ENCODE measurements around the gene PRELID3B. TPM values are rescaled to one million over a fixed set of nuclear protein-coding genes. Genes with fewer than 3 reads are reported as not detected.

The PRELID3B gene
- total RNA-seq, 1 experiment from 2014 or later, result 181 TPM

DNA sequence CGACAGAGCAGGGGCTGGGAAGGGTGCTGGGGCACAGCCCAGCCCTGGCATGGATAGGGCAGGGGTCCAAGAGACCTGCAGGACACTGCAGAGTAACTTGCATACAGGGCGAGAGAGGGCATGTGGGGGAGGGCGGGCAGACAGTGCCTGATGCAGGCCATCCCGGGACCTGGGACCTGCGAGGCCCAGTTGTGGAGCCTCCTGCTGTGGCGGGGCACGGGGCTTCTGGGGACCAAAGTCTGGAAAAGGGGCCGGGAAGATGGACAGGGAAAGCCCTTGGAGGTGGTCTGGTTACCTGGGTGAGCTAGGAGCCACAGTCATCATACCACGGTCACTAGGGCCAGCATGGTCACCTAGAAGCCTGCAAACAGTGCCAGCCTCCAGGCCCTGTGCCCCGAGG lies 23.8 kb downstream of the PRELID3B start:
- intact Hi-C loops (cut with micrococcal nuclease), result no loop called here
- DNase-seq (no peak), ATAC-seq (no peak)
- H2AFZ ChIP-seq (ENCODE audit: low read length), result no peak overlapping the region
- ChIA-PET POLR2A (ENCODE audit: unreplicated experiment) (no interaction called here), CTCF (no interaction called here)
- H3K4me2 ChIP-seq (ENCODE audit: low read length), result no peak overlapping the region
- H3K9ac ChIP-seq (ENCODE audit: low read length), result no peak overlapping the region
- H4K20me1 ChIP-seq (ENCODE audit: low read length), result no peaks in the 10 kb centered on the region
- H3K27ac ChIP-seq (ENCODE audit: low read length), result no peak overlapping the region
- H3K27me3 ChIP-seq (ENCODE audit: low read length), result no peaks in the 10 kb centered on the region
- no TSS peak for BruUV-seq (replicated peaks)
- H3K4me1 ChIP-seq (ENCODE audit: insufficient read depth, low read length), result peaks cover 17% of the 10 kb centered on the region
- no peaks in the 10 kb centered on the region for H3K9me3 ChIP-seq (ENCODE audit: low read length)
- no peaks in the 10 kb centered on the region for H3F3A ChIP-seq (ENCODE audit: low read length, unreplicated experiment)
- no peaks in the 10 kb centered on the region for H3K79me2 ChIP-seq (ENCODE audit: low read length)
- no peak overlapping the region for H3K4me3 ChIP-seq (ENCODE audit: low read length)
- TF ChIP-seq EZH2phosphoT487 (IDR thresholded peaks at IDR 0.05; ENCODE audit: borderline replicate concordance, low read length) (no peak), EZH2 (IDR thresholded peaks at IDR 0.05; ENCODE audit: low read length, unreplicated experiment) (no peak)
- H3K36me3 ChIP-seq (ENCODE audit: low read depth, low read length), result peaks cover 5% of the 10 kb centered on the region; the same call in 1 of the 2 replicates
- H3K9me2 ChIP-seq (replicated peaks; ENCODE audit: low read length), result no peaks in the 10 kb centered on the region

DNA sequence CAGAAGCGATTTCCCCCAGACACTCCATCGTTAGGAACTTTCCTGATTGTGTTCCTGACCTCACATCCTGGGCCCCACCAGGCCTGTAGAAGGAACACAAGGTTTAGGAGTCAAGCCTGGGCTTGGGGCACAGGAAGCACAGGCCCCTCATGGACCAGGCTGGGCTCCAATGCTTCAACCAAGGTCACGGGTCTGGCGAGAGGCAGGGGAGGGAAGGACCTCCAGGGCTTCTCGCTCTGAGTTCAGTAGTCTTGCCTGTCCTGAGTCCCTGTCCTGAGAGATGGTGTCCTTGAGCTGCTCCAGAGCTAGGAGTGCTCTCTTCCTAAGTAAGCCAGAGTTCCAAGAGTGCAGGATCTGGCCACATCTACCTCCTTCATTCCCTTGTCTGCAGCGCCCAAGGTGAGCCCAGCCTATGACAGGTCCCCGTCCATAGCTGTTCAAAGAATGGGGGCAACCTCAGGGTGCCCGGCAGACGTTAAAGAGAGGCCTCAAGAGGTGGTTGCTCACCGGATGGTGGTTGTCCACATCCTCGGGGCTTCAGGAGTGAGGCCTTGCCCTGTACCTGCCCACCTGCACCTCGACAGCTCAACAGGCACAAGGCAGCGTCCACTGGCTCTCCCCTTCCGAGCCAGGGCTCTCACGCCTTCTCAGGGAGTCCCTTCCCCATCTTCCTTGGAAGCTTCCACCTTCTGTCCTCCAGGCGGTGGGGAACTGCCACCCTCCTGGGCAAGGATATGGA lies 24.9 kb downstream of the PRELID3B start:
- CTCF ChIA-PET, result interaction anchor here (0.6 kb wide), 1 partner anchor 15 kb away, joined by 3 read pairs; the partner anchor contains the start of gene ATP5F1E
- H3K27ac ChIP-seq (ENCODE audit: low read length), result no peak overlapping the region
- no peaks in the 10 kb centered on the region for H3K9me3 ChIP-seq (ENCODE audit: low read length)
- no peak overlapping the region for H3K4me2 ChIP-seq (ENCODE audit: low read length)
- H3F3A ChIP-seq (ENCODE audit: low read length, unreplicated experiment), result no peaks in the 10 kb centered on the region
- intact Hi-C loops (cut with micrococcal nuclease), result no loop called here
- H3K36me3 ChIP-seq (ENCODE audit: low read depth, low read length), result no peaks in the 10 kb centered on the region
- H3K79me2 ChIP-seq (ENCODE audit: low read length), result no peaks in the 10 kb centered on the region
- no TSS peak for BruUV-seq (replicated peaks)
- no peak overlapping the region for H2AFZ ChIP-seq (ENCODE audit: low read length)
- POLR2A ChIA-PET (ENCODE audit: unreplicated experiment), result interaction anchor here (0.6 kb wide), 1 partner anchor 14 kb away, joined by 3 read pairs; the partner anchor contains the start of gene ATP5F1E
- no peaks in the 10 kb centered on the region for H3K9me2 ChIP-seq (replicated peaks; ENCODE audit: low read length)
- no peaks in the 10 kb centered on the region for H4K20me1 ChIP-seq (ENCODE audit: low read length)
- H3K9ac ChIP-seq (ENCODE audit: low read length), result no peak overlapping the region
- no peak overlapping the region for H3K4me3 ChIP-seq (ENCODE audit: low read length)
- TF ChIP-seq, protein P1, sequence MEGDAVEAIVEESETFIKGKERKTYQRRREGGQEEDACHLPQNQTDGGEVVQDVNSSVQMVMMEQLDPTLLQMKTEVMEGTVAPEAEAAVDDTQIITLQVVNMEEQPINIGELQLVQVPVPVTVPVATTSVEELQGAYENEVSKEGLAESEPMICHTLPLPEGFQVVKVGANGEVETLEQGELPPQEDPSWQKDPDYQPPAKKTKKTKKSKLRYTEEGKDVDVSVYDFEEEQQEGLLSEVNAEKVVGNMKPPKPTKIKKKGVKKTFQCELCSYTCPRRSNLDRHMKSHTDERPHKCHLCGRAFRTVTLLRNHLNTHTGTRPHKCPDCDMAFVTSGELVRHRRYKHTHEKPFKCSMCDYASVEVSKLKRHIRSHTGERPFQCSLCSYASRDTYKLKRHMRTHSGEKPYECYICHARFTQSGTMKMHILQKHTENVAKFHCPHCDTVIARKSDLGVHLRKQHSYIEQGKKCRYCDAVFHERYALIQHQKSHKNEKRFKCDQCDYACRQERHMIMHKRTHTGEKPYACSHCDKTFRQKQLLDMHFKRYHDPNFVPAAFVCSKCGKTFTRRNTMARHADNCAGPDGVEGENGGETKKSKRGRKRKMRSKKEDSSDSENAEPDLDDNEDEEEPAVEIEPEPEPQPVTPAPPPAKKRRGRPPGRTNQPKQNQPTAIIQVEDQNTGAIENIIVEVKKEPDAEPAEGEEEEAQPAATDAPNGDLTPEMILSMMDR (conservative IDR thresholded peaks at IDR 0.05; ENCODE audit: low read depth, low read length), result no peak
- TF ChIP-seq EZH2phosphoT487 (IDR thresholded peaks at IDR 0.05; ENCODE audit: borderline replicate concordance, low read length) (no peak), EZH2 (IDR thresholded peaks at IDR 0.05; ENCODE audit: low read length, unreplicated experiment) (no peak)
- peaks cover 17% of the 10 kb centered on the region for H3K4me1 ChIP-seq (ENCODE audit: insufficient read depth, low read length)
- no peaks in the 10 kb centered on the region for H3K27me3 ChIP-seq (ENCODE audit: low read length)
- ATAC-seq, result no peak
- DNase-seq, result no peak

DNA sequence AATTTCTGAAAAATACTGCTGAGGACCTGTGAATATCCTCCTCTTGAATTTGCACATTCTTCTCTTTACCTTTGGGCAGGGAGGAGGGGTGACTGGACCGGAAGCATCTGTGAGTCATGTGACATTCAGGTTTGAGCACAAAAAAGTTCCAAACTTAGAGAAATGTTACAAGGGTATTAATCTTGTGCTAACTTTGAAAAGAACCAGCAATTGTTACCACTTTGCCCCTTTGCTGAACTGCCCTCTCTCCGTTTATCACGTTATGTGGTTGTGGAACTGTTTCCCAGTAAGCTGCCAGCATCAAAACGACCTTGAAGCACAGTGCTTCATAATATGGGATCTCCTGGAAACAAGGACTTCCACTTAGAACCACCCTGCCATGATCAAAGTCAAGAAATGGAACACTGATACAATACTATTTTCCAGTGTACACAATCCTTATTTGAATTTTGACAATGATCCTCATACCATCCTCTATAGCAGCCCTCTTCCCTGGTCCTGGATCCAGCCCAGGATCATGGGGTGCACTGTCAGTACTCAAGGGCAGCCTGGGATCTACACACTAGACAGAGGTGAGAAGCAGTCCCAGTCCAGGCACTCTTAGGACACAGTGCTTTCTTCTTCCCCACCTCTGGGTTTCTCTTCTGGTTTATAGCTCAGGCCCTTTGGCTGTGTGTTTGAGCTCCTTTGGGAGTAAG lies 25.6 kb downstream of the PRELID3B start:
- Histone ChIP-seq H3K9me3 (ENCODE audit: low read length) (no peaks in the 10 kb centered on the region), H3K4me2 (ENCODE audit: low read length) (0 out of 2 replicates have a peak overlapping the region, but pooled peaks have one; percentile 1), H3K4me3 (ENCODE audit: low read length) (no peak overlapping the region), H2AFZ (ENCODE audit: low read length) (no peak overlapping the region), H3K36me3 (ENCODE audit: low read depth, low read length) (no peaks in the 10 kb centered on the region), H3K27ac (ENCODE audit: low read length) (no peak overlapping the region), H3K79me2 (ENCODE audit: low read length) (no peaks in the 10 kb centered on the region), H3F3A (ENCODE audit: low read length, unreplicated experiment) (no peaks in the 10 kb centered on the region), H3K9ac (ENCODE audit: low read length) (no peak overlapping the region), H3K27me3 (ENCODE audit: low read length) (no peaks in the 10 kb centered on the region), H3K4me1 (ENCODE audit: insufficient read depth, low read length) (peaks cover 17% of the 10 kb centered on the region), H4K20me1 (ENCODE audit: low read length) (no peaks in the 10 kb centered on the region), H3K9me2 (replicated peaks; ENCODE audit: low read length) (no peaks in the 10 kb centered on the region)
- BruUV-seq (replicated peaks), result no TSS peak
- peak; percentile 58 for DNase-seq
- intact Hi-C loops (cut with micrococcal nuclease), result no loop called here
- ChIA-PET POLR2A (ENCODE audit: unreplicated experiment) (no interaction called here), CTCF (interaction anchor here (0.6 kb wide), 1 partner anchor 15 kb away, joined by 3 read pairs; the partner anchor contains the start of gene ATP5F1E)
- ATAC-seq, result peak; percentile 34
- TF ChIP-seq EZH2phosphoT487 (IDR thresholded peaks at IDR 0.05; ENCODE audit: borderline replicate concordance, low read length), result no peak
- TF ChIP-seq, protein P1 (conservative IDR thresholded peaks at IDR 0.05; ENCODE audit: low read depth, low read length), result no peak
- no peak for TF ChIP-seq EZH2 (IDR thresholded peaks at IDR 0.05; ENCODE audit: low read length, unreplicated experiment)
